GM12878 (cell line): ENCODE measurements around the gene CXCL6.

Experiments
- ASH2L ChIP-seq: fragments of 300-600, 200-600 bp; sonication (generic); IDR thresholded peaks from 2 replicates; pipeline ENCODE4 v1.6.1; 2017; ENCODE audit warnings: low read depth, mild to moderate bottlenecking, borderline replicate concordance
- BACH1 ChIP-seq: fragments of 450-650 bp; IDR thresholded peaks from 2 replicates; pipeline ENCODE4 v1.6.1; 2017; ENCODE audit warnings: mild to moderate bottlenecking, borderline replicate concordance
- CREM ChIP-seq: IDR thresholded peaks from 2 replicates; pipeline ENCODE4 v1.6.1; 2014; ENCODE audit warnings: antibody characterized with exemption, low read depth
- FOS ChIP-seq: IDR thresholded peaks from 3 replicates; pipeline ENCODE4 v1.6.1; 2011; ENCODE audit warnings: borderline replicate concordance; ENCODE audit not compliant: insufficient read length; ENCODE audit errors: extremely low read depth
- MTA3 ChIP-seq: IDR thresholded peaks from 2 replicates; pipeline ENCODE4 v1.6.1; 2012; ENCODE audit warnings: low read length, inconsistent platforms, borderline replicate concordance
- MYC ChIP-seq: IDR thresholded peaks from 2 replicates; pipeline ENCODE4 v1.6.1; 2011; ENCODE audit warnings: mild to moderate bottlenecking, low read length, moderate library complexity, inconsistent platforms; ENCODE audit not compliant: insufficient read depth, insufficient replicate concordance, insufficient read length, severe bottlenecking
- POLR2A ChIP-seq: IDR thresholded peaks from 2 replicates; pipeline ENCODE4 v1.6.1; 2011; ENCODE audit warnings: low read depth, mild to moderate bottlenecking, low read length
- SP1 ChIP-seq: IDR thresholded peaks from one replicate; pipeline ENCODE4 v1.6.1; 2011; ENCODE audit warnings: low read depth, low read length
- ZNF592 ChIP-seq: fragments of 450-650 bp; IDR thresholded peaks from 2 replicates; pipeline ENCODE4 v1.6.1; 2017; ENCODE audit warnings: mild to moderate bottlenecking, moderate library complexity
- TF ChIP-seq, protein P1 (sequence below), 3 experiments: IDR thresholded peaks in 2 of 3; conservative IDR thresholded peaks in 1 of 3; 2 replicates each; pipeline ENCODE4 v1.5.1; 2011; ENCODE audit warnings: low read depth in 3 of 3, low read length in 3 of 3, mild to moderate bottlenecking in 3 of 3, control low read depth in 2 of 3, moderate library complexity in 2 of 3, inconsistent platforms in 1 of 3, mixed read lengths in 1 of 3; ENCODE audit not compliant: control insufficient read depth in 2 of 3, insufficient read depth in 1 of 3; ENCODE audit errors: extremely low read depth in 1 of 3
- TF ChIP-seq, protein P2 (sequence below): IDR thresholded peaks from 2 replicates; pipeline ENCODE4 v1.6.1; 2012; ENCODE audit warnings: low read depth, low read length, improper control_type of control experiment

- no peak for TF ChIP-seq ASH2L
- TF ChIP-seq, protein P1, sequence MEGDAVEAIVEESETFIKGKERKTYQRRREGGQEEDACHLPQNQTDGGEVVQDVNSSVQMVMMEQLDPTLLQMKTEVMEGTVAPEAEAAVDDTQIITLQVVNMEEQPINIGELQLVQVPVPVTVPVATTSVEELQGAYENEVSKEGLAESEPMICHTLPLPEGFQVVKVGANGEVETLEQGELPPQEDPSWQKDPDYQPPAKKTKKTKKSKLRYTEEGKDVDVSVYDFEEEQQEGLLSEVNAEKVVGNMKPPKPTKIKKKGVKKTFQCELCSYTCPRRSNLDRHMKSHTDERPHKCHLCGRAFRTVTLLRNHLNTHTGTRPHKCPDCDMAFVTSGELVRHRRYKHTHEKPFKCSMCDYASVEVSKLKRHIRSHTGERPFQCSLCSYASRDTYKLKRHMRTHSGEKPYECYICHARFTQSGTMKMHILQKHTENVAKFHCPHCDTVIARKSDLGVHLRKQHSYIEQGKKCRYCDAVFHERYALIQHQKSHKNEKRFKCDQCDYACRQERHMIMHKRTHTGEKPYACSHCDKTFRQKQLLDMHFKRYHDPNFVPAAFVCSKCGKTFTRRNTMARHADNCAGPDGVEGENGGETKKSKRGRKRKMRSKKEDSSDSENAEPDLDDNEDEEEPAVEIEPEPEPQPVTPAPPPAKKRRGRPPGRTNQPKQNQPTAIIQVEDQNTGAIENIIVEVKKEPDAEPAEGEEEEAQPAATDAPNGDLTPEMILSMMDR (IDR thresholded peaks at IDR 0.05 in 2 of 3, conservative IDR thresholded peaks at IDR 0.05 in 1 of 3; ENCODE audit: control insufficient read depth in 2 of 3, extremely low read depth in 1 of 3, insufficient read depth in 1 of 3, low read depth in 3 of 3, low read length in 3 of 3): no peak
- no peak for TF ChIP-seq CREM
- TF ChIP-seq FOS: no peak
- no peak for TF ChIP-seq SP1
- TF ChIP-seq BACH1: no peak
- no peak for TF ChIP-seq MYC
- TF ChIP-seq POLR2A: no peak
- TF ChIP-seq, protein P2, sequence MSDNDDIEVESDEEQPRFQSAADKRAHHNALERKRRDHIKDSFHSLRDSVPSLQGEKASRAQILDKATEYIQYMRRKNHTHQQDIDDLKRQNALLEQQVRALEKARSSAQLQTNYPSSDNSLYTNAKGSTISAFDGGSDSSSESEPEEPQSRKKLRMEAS: no peak
- TF ChIP-seq ZNF592: no peak
- no peak for TF ChIP-seq MTA3
These were observed 16.8 kb downstream of the CXCL6 start, which contains the start of gene PF4V1 for GRCh38 chr4:73853246-73853704.
